PC-3 (cell line): Measurements from ENCODE around the gene PRKAR1B. TPM values are rescaled to one million over a fixed set of nuclear protein-coding genes. Genes with fewer than 3 reads are reported as not detected.

Source experiments
- ATAC-seq: fragments of 200-7000 bp; cut with Tn5 transposase; 2 replicates; pipeline ENCODE4 v1.9.1; 2020; ENCODE audit warnings: mild to moderate bottlenecking, moderate library complexity
- BruUV-seq: library from RNA; stranded (reverse); fragments of 400-500 nt; replicated peaks from 2 replicates; lab custom pipeline; 2021; lab: Mats Ljungman, UMichigan
- CTCF ChIA-PET: fragments of 300-600 bp; sonication (Branson Sonifier 250); formaldehyde crosslinking; loops from one replicate; lab custom pipeline; 2022; ENCODE audit warnings: antibody characterized with exemption; lab: Charles Lee
- POLR2A ChIA-PET: fragments of 300-600 bp; sonication (Branson Sonifier 250); formaldehyde crosslinking; loops from one replicate; lab custom pipeline; 2022; ENCODE audit warnings: antibody characterized with exemption; ENCODE audit not compliant: unreplicated experiment; lab: Charles Lee
- DNase-seq: peaks from one replicate; pipeline ENCODE4 v3.0.0-alpha.2; 2015
- H2AFZ ChIP-seq: fragments of 300-600 bp; sonication (generic); 2 replicates; pipeline ENCODE4 v1.6.0; 2016; ENCODE audit warnings: antibody characterized with exemption, low read length
- H3F3A ChIP-seq: fragments of 300-600 bp; sonication (generic); one replicate; pipeline ENCODE4 v1.6.0; 2017; ENCODE audit warnings: antibody characterized with exemption, low read length, control low read depth, mild to moderate bottlenecking; ENCODE audit not compliant: unreplicated experiment
- H3K27ac ChIP-seq: fragments of 300-600 bp; sonication (generic); 2 replicates; pipeline ENCODE4 v1.5.1; 2016; ENCODE audit warnings: mild to moderate bottlenecking, low read length
- H3K27me3 ChIP-seq: fragments of 300-600 bp; sonication (generic); 2 replicates; pipeline ENCODE4 v1.6.1; 2016; ENCODE audit warnings: low read length, mixed read lengths
- H3K36me3 ChIP-seq: fragments of 300-600 bp; sonication (generic); 2 replicates; pipeline ENCODE4 v1.6.1; 2016; ENCODE audit warnings: low read depth, mixed run types, low read length, mixed read lengths
- H3K4me1 ChIP-seq: fragments of 300-600 bp; sonication (generic); 2 replicates; pipeline ENCODE4 v1.5.1; 2016; ENCODE audit warnings: low read length; ENCODE audit not compliant: insufficient read depth
- H3K4me2 ChIP-seq: fragments of 300-600 bp; sonication (generic); 2 replicates; pipeline ENCODE4 v1.6.0; 2016; ENCODE audit warnings: low read length
- H3K4me3 ChIP-seq: fragments of 300-600 bp; sonication (generic); 2 replicates; pipeline ENCODE4 v1.5.1; 2016; ENCODE audit warnings: mild to moderate bottlenecking, low read length, mixed read lengths
- H3K79me2 ChIP-seq: fragments of 300-600 bp; sonication (generic); 2 replicates; pipeline ENCODE4 v1.6.1; 2017; ENCODE audit warnings: low read length, mixed read lengths
- H3K9ac ChIP-seq: fragments of 300-600 bp; sonication (generic); 2 replicates; pipeline ENCODE4 v1.6.0; 2016; ENCODE audit warnings: mild to moderate bottlenecking, low read length
- H3K9me2 ChIP-seq: fragments of 300-600 bp; sonication (generic); replicated peaks from 2 replicates; pipeline ENCODE4 v1.6.1; 2016; ENCODE audit warnings: mixed run types, low read length, mixed read lengths
- H3K9me3 ChIP-seq: fragments of 300-600 bp; sonication (generic); 2 replicates; pipeline ENCODE4 v1.6.1; 2016; ENCODE audit warnings: low read length, mixed read lengths
- H4K20me1 ChIP-seq: fragments of 300-600 bp; sonication (generic); 2 replicates; pipeline ENCODE4 v1.6.1; 2016; ENCODE audit warnings: low read length, mixed read lengths
- CTCF ChIP-seq: fragments of 300-600 bp; sonication (generic); conservative IDR thresholded peaks from 2 replicates; pipeline ENCODE4 v1.5.1; 2017; ENCODE audit warnings: antibody characterized with exemption, low read depth, mild to moderate bottlenecking, low read length
- EZH2 ChIP-seq: fragments of 300-600 bp; sonication (generic); IDR thresholded peaks from one replicate; pipeline ENCODE4 v1.6.1; 2017; ENCODE audit warnings: antibody characterized with exemption, mild to moderate bottlenecking, low read length; ENCODE audit not compliant: unreplicated experiment
- EZH2phosphoT487 ChIP-seq: fragments of 300-600 bp; sonication (generic); IDR thresholded peaks from 2 replicates; pipeline ENCODE4 v1.6.1; 2018; ENCODE audit warnings: mild to moderate bottlenecking, antibody characterized with exemption, low read length, borderline replicate concordance
- intact Hi-C: fragments of 100-400 bp; cut with micrococcal nuclease; formaldehyde crosslinking; loops from 2 replicates; pipeline ENCODE4 v1.9.0; 2023
- total RNA-seq: library from RNA; depleted of rRNA; stranded (reverse); fragments of >200 nt; gene quantifications from 2 replicates; pipeline ENCODE4 v1.2.3, GENCODE V29; 2014

Gene PRKAR1B
- total RNA-seq, 1 experiment from 2014 or later, result 15.6 TPM

- Histone ChIP-seq H3K27ac (no peak overlapping the region), H3K4me1 (no peaks in the 10 kb centered on the region), H3K27me3 (no peaks in the 10 kb centered on the region), H3K9me3 (no peaks in the 10 kb centered on the region), H3K4me2 (no peak overlapping the region), H3K9me2 (no peaks in the 10 kb centered on the region), H2AFZ (no peak overlapping the region), H3K36me3 (no peaks in the 10 kb centered on the region), H3K79me2 (no peaks in the 10 kb centered on the region), H3K9ac (no peak overlapping the region), H3F3A (no peaks in the 10 kb centered on the region), H3K4me3 (no peak overlapping the region), H4K20me1 (no peaks in the 10 kb centered on the region)
- DNase-seq (no peak), ATAC-seq (no peak)
- TF ChIP-seq EZH2 (no peak), CTCF (no peak), EZH2phosphoT487 (no peak)
- intact Hi-C loops, result no loop called here
- BruUV-seq, result no TSS peak
- CTCF ChIA-PET, result no interaction called here
- POLR2A ChIA-PET, result no interaction called here
Measured at GRCh38 chr7:586494-586893, 140.6 kb downstream of the PRKAR1B start.

GRCh38 chr7:585873-586272 is 141.2 kb downstream of the PRKAR1B start:
- no peaks in the 10 kb centered on the region for H3K27me3 ChIP-seq
- no peaks in the 10 kb centered on the region for H3K79me2 ChIP-seq
- no peaks in the 10 kb centered on the region for H3F3A ChIP-seq
- intact Hi-C loops, result no loop called here
- no peaks in the 10 kb centered on the region for H3K9me3 ChIP-seq
- no peak overlapping the region for H3K9ac ChIP-seq
- ATAC-seq (no peak), DNase-seq (no peak)
- H3K36me3 ChIP-seq, result no peaks in the 10 kb centered on the region
- no peak overlapping the region for H3K4me3 ChIP-seq
- H3K4me1 ChIP-seq, result no peaks in the 10 kb centered on the region
- H3K4me2 ChIP-seq, result no peak overlapping the region
- BruUV-seq, result no TSS peak
- no peaks in the 10 kb centered on the region for H4K20me1 ChIP-seq
- H2AFZ ChIP-seq, result no peak overlapping the region
- ChIA-PET CTCF (no interaction called here), POLR2A (no interaction called here)
- H3K9me2 ChIP-seq, result no peaks in the 10 kb centered on the region
- H3K27ac ChIP-seq, result no peak overlapping the region
- TF ChIP-seq CTCF (no peak), EZH2phosphoT487 (no peak), EZH2 (no peak)

- TF ChIP-seq EZH2phosphoT487, result no peak
- no peak for TF ChIP-seq EZH2
- no TSS peak for BruUV-seq
- Histone ChIP-seq H3K79me2 (no peaks in the 10 kb centered on the region), H3K36me3 (no peaks in the 10 kb centered on the region), H3F3A (no peaks in the 10 kb centered on the region), H3K4me2 (no peak overlapping the region), H4K20me1 (no peaks in the 10 kb centered on the region), H3K9me3 (no peaks in the 10 kb centered on the region), H3K27me3 (no peaks in the 10 kb centered on the region), H3K27ac (no peak overlapping the region), H2AFZ (no peak overlapping the region), H3K9ac (no peak overlapping the region), H3K4me1 (no peaks in the 10 kb centered on the region), H3K4me3 (no peak overlapping the region), H3K9me2 (no peaks in the 10 kb centered on the region)
- POLR2A ChIA-PET, result no interaction called here
- DNase-seq, result no peak
- intact Hi-C loops, result no loop called here
- no peak for ATAC-seq
- CTCF ChIA-PET, result no interaction called here
Measured at GRCh38 chr7:585229-585711, 141.8 kb downstream of the PRKAR1B start.
